Breast epithelium (tissue), 4 donors: ENCODE measurements around the gene HRH3. TPM values are rescaled to one million over a fixed set of nuclear protein-coding genes. Genes with fewer than 3 reads are reported as not detected.

Experiments used
- DNase-seq, 2 donors: peaks; one replicate each; pipeline ENCODE4 v3.0.0-alpha.2; 2019; ENCODE audit warnings: low spot score in 2 of 2
- H3K27ac ChIP-seq, 2 donors: fragments of 200-600 bp; sonication (generic) in 1 of 2; one replicate each; pipeline ENCODE4 v1.5.1; 2016 to 2019; ENCODE audit warnings: mild to moderate bottlenecking in 1 of 2
- H3K27me3 ChIP-seq, 2 donors: fragments of 200-600 bp; sonication (generic) in 1 of 2; one replicate each; pipeline versions ENCODE4 v1.5.1 to v1.6.0; 2017 to 2019; ENCODE audit warnings: control low read depth in 1 of 2, mild to moderate bottlenecking in 1 of 2
- H3K36me3 ChIP-seq: fragments of 200-600 bp; one replicate; pipeline ENCODE4 v1.5.1; 2019
- H3K4me1 ChIP-seq, 2 donors: fragments of 200-600 bp; sonication (generic); one replicate each; pipeline ENCODE4 v1.5.1; 2016 to 2019; ENCODE audit warnings: control low read depth in 1 of 2
- H3K4me3 ChIP-seq, 3 donors: fragments of 200-600 bp; sonication (generic); 1 replicate in 2 of 3; 2 replicates in 1 of 3; pipeline ENCODE4 v1.5.1; 2016 to 2019; ENCODE audit warnings: mild to moderate bottlenecking in 3 of 3, moderate library complexity in 2 of 3
- H3K9me3 ChIP-seq, 2 donors: fragments of 200-600 bp; sonication (generic) in 1 of 2; one replicate each; pipeline ENCODE4 v1.5.1; 2016 to 2019; ENCODE audit warnings: control low read depth in 1 of 2
- POLR2A ChIP-seq: fragments of 450-650 bp; IDR thresholded peaks from one replicate; pipeline ENCODE4 v1.6.1; 2016; ENCODE audit warnings: antibody characterized with exemption, mild to moderate bottlenecking, moderate library complexity
- POLR2AphosphoS5 ChIP-seq, 3 donors: sonication (generic); formaldehyde crosslinking; IDR thresholded peaks; one replicate each; pipeline ENCODE4 v1.6.1; 2017; ENCODE audit warnings: antibody characterized with exemption in 3 of 3
- intact Hi-C: fragments of 100-400 bp; cut with DNase I; formaldehyde crosslinking; loops from one replicate; pipeline ENCODE4 v1.15.1; 2023; ENCODE audit warnings: low total_unique reads
- total RNA-seq, 3 donors: library from RNA; depleted of rRNA; stranded (reverse); fragments of >200 nt; gene quantifications; one replicate each; pipeline ENCODE4 v1.1.0, GENCODE V29; 2016
- TF ChIP-seq, protein P1 (sequence below), 3 donors: fragments of 450-650 bp; IDR thresholded peaks; one replicate each; pipeline ENCODE4 v1.5.1; 2016 to 2017; ENCODE audit warnings: antibody characterized with exemption in 3 of 3, mild to moderate bottlenecking in 3 of 3, moderate library complexity in 3 of 3

HRH3 gene
- total RNA-seq, 3 donors from 2014 or later = not detected

GRCh38 chr20:62227591-62227976 is 7.5 kb upstream of the HRH3 start:
- Histone ChIP-seq H3K36me3 (no peaks in the 10 kb centered on the region), H3K4me3 (no peak overlapping the region), H3K27ac (no peak overlapping the region), H3K27me3 (peaks cover 0 to 45% of the 10 kb centered on the region in 2 donors), H3K4me1 (no peaks in the 10 kb centered on the region), H3K9me3 (no peaks in the 10 kb centered on the region)
- TF ChIP-seq POLR2AphosphoS5 (IDR thresholded peaks at IDR 0.05) (no peak), POLR2A (no peak)
- TF ChIP-seq, protein P1, sequence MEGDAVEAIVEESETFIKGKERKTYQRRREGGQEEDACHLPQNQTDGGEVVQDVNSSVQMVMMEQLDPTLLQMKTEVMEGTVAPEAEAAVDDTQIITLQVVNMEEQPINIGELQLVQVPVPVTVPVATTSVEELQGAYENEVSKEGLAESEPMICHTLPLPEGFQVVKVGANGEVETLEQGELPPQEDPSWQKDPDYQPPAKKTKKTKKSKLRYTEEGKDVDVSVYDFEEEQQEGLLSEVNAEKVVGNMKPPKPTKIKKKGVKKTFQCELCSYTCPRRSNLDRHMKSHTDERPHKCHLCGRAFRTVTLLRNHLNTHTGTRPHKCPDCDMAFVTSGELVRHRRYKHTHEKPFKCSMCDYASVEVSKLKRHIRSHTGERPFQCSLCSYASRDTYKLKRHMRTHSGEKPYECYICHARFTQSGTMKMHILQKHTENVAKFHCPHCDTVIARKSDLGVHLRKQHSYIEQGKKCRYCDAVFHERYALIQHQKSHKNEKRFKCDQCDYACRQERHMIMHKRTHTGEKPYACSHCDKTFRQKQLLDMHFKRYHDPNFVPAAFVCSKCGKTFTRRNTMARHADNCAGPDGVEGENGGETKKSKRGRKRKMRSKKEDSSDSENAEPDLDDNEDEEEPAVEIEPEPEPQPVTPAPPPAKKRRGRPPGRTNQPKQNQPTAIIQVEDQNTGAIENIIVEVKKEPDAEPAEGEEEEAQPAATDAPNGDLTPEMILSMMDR (IDR thresholded peaks at IDR 0.05) = no peak
- no peak for DNase-seq
- intact Hi-C loops = no loop called here

GRCh38 chr20:62226707-62227590 is 6.9 kb upstream of the HRH3 start:
- TF ChIP-seq POLR2AphosphoS5 (IDR thresholded peaks at IDR 0.05) (no peak), POLR2A (no peak)
- TF ChIP-seq, protein P1 (IDR thresholded peaks at IDR 0.05) = no peak
- H3K36me3 ChIP-seq = no peaks in the 10 kb centered on the region
- intact Hi-C loops = no loop called here
- H3K4me1 ChIP-seq = no peaks in the 10 kb centered on the region
- DNase-seq = no peak
- H3K9me3 ChIP-seq = no peaks in the 10 kb centered on the region
- no peak overlapping the region for H3K4me3 ChIP-seq
- H3K27me3 ChIP-seq = peaks cover 0 to 52% of the 10 kb centered on the region in 2 donors
- no peak overlapping the region for H3K27ac ChIP-seq

DNA sequence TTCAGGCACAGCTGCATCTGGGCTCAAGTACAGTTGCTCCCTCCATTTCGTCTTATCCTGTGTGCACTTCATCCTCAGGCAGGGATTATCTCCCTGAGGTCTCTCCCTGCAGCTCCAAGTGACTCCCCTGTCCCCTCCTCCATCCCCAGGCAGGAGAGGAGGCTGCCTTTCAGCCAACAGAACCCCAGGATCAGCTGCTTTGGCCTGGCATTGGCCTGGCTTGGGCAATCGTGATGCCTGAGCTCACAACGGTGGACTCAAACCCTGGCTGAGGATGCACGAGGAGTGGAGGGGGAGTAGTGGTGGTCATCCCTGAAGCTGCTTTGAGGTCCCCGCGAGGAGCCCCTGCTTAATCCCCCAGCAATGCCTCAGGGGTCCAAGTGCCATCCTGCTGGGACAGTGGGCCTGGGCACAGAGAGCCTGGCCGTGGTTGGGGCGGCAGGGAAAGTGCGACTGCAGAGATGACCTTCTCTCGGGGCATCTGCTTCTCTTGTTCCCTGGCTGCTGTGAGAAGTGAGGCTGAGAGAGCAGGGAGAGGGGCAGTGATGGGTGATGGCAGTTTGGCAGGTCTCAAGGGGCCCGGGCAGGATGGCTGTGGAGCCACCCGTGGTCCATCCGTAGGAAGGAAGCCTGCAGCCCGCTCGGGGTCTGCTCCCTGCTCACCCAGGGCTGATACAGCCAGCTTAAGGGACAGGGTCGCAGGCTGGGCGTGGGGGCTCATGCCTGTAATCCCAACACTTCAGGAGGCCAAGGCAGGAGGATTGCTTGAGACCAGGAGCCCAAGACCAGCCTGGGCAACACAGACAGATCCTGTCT is 6.0 kb upstream of the HRH3 start:
- no peaks in the 10 kb centered on the region for H3K9me3 ChIP-seq
- DNase-seq = no peak
- H3K36me3 ChIP-seq = no peaks in the 10 kb centered on the region
- intact Hi-C loops = no loop called here
- TF ChIP-seq, protein P1 (IDR thresholded peaks at IDR 0.05) = no peak
- TF ChIP-seq POLR2A (no peak), POLR2AphosphoS5 (IDR thresholded peaks at IDR 0.05) (no peak)
- no peak overlapping the region for H3K27ac ChIP-seq
- H3K4me3 ChIP-seq = no peak overlapping the region
- H3K4me1 ChIP-seq = no peaks in the 10 kb centered on the region
- H3K27me3 ChIP-seq = peaks cover 0 to 61% of the 10 kb centered on the region in 2 donors

DNA sequence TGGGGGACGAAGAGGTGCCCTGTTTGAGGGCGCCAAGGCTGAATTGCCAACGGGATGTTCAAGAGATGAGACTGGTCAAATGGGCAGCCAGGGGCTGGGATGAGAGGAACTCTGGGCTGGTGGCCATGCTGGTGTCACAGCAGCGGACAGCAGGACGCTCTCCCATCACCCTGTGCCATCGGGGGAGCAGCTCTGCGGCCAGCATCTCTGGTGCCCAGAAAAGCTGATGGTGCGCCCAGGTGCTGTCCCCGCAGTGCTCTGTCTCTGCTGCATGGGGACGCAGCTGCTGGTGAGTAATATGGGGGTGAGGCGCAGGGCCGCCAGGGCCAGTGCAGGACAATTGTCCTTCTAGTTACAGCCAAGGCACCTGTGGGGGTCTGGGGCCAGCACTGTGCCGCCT is 4.9 kb upstream of the HRH3 start:
- Histone ChIP-seq H3K4me1 (peaks cover 0 to 4% of the 10 kb centered on the region in 2 donors), H3K27me3 (peaks cover 0 to 68% of the 10 kb centered on the region in 2 donors), H3K27ac (no peak overlapping the region), H3K4me3 (no peak overlapping the region), H3K9me3 (no peaks in the 10 kb centered on the region), H3K36me3 (no peaks in the 10 kb centered on the region)
- TF ChIP-seq POLR2AphosphoS5 (IDR thresholded peaks at IDR 0.05) = no peak
- TF ChIP-seq POLR2A = no peak
- TF ChIP-seq, protein P1 (IDR thresholded peaks at IDR 0.05) = no peak
- intact Hi-C loops = no loop called here
- no peak for DNase-seq
